IMR-90 (cell line): ENCODE data around the gene CAMK2G. TPM values are rescaled to one million over a fixed set of nuclear protein-coding genes. Genes with fewer than 3 reads are reported as not detected.
A peak's percentile ranks its signal among the peaks of the same experiment; 100 is the strongest.

ENCODE experiments used
- ATAC-seq: fragments of 200-7000 bp; cut with Tn5 transposase; 2 replicates; pipeline ENCODE4 v1.9.1; 2020; ENCODE audit warnings: low read depth, mild to moderate bottlenecking, moderate library complexity
- BruUV-seq: library from RNA; stranded (reverse); fragments of 400-500 nt; replicated peaks from 2 replicates; lab custom pipeline; 2021; lab: Mats Ljungman, UMichigan
- CTCF ChIA-PET: fragments of 300-600 bp; formaldehyde crosslinking; extraction: SDS; loops from one replicate; lab custom pipeline; 2021; ENCODE audit warnings: antibody characterized with exemption; lab: Yijun Ruan, JAX
- POLR2A ChIA-PET: fragments of 300-600 bp; sonication (Branson Sonifier 250); formaldehyde crosslinking; loops from one replicate; lab custom pipeline; 2022; ENCODE audit warnings: antibody characterized with exemption; ENCODE audit not compliant: unreplicated experiment; lab: Charles Lee
- DNase-seq: peaks from one replicate; pipeline ENCODE4 v3.0.0; 2013
- H2AFZ ChIP-seq: replicated peaks from 2 replicates; pipeline ENCODE3; 2013; ENCODE audit warnings: low read length, mild to moderate bottlenecking; ENCODE audit not compliant: poor library complexity
- H2AK5ac ChIP-seq: 2 replicates; pipeline ENCODE4 v1.6.1; 2013; ENCODE audit warnings: low read depth, low read length, inconsistent platforms
- H2AK9ac ChIP-seq: replicated peaks from 2 replicates; pipeline ENCODE3; 2013; ENCODE audit warnings: mild to moderate bottlenecking, low read depth, low read length, moderate library complexity; ENCODE audit not compliant: poor library complexity
- H2BK120ac ChIP-seq: 2 replicates; pipeline ENCODE4 v1.6.1; 2013; ENCODE audit warnings: low read depth, low read length, inconsistent platforms
- H2BK15ac ChIP-seq: 3 replicates; pipeline ENCODE4 v1.6.1; 2013; ENCODE audit warnings: low read depth, low read length, inconsistent platforms
- H2BK20ac ChIP-seq: 2 replicates; pipeline ENCODE4 v1.6.1; 2013; ENCODE audit warnings: low read depth, mild to moderate bottlenecking, inconsistent platforms, low read length, moderate library complexity
- H2BK5ac ChIP-seq: 2 replicates; pipeline ENCODE4 v1.6.1; 2013; ENCODE audit warnings: mild to moderate bottlenecking, low read depth, low read length, inconsistent platforms; ENCODE audit not compliant: poor library complexity, severe bottlenecking
- H3K14ac ChIP-seq: replicated peaks from 2 replicates; pipeline ENCODE4 v1.6.1; 2013; ENCODE audit warnings: low read depth, low read length, inconsistent platforms
- H3K18ac ChIP-seq: 2 replicates; pipeline ENCODE4 v1.6.1; 2013; ENCODE audit warnings: low read depth, low read length, control low read depth
- H3K23ac ChIP-seq: 2 replicates; pipeline ENCODE4 v1.6.1; 2013; ENCODE audit warnings: low read depth, low read length, inconsistent platforms
- H3K27ac ChIP-seq: 2 replicates; pipeline ENCODE4 v1.5.1; 2013; ENCODE audit warnings: mild to moderate bottlenecking, control low read depth, low read length; ENCODE audit not compliant: insufficient read depth
- H3K27me3 ChIP-seq: 2 replicates; pipeline ENCODE4 v1.6.1; 2013; ENCODE audit warnings: low read length; ENCODE audit not compliant: control insufficient read depth, insufficient read depth
- H3K36me3 ChIP-seq: 2 replicates; pipeline ENCODE4 v1.6.1; 2013; ENCODE audit warnings: low read length, mixed read lengths; ENCODE audit not compliant: control insufficient read depth, insufficient read depth
- H3K4ac ChIP-seq: 2 replicates; pipeline ENCODE4 v1.6.1; 2013; ENCODE audit warnings: low read depth, low read length, inconsistent platforms
- H3K4me1 ChIP-seq: 2 replicates; pipeline ENCODE4 v1.6.1; 2013; ENCODE audit warnings: low read length, mixed read lengths; ENCODE audit not compliant: control insufficient read depth, insufficient read depth
- H3K4me2 ChIP-seq: 2 replicates; pipeline ENCODE4 v1.6.1; 2013; ENCODE audit warnings: low read depth, mild to moderate bottlenecking, control low read depth, low read length, moderate library complexity
- H3K4me3 ChIP-seq: 2 replicates; pipeline ENCODE4 v1.5.1; 2013; ENCODE audit warnings: low read depth, mild to moderate bottlenecking, control low read depth, low read length, moderate library complexity; ENCODE audit not compliant: insufficient read depth
- H3K56ac ChIP-seq: 2 replicates; pipeline ENCODE4 v1.6.1; 2013; ENCODE audit warnings: low read length, inconsistent platforms; ENCODE audit not compliant: insufficient read depth; ENCODE audit errors: extremely low read depth
- H3K79me1 ChIP-seq, 2 experiments: 2 replicates each; pipeline ENCODE4 v1.6.1; 2013; ENCODE audit warnings: low read length in 2 of 2, inconsistent platforms in 1 of 2, low read depth in 1 of 2
- H3K9ac ChIP-seq: 2 replicates; pipeline ENCODE4 v1.6.1; 2013; ENCODE audit warnings: low read depth, low read length, control low read depth
- H3K9me1 ChIP-seq: 2 replicates; pipeline ENCODE4 v1.6.1; 2013; ENCODE audit warnings: low read length, inconsistent platforms; ENCODE audit not compliant: insufficient read depth
- H3K9me3 ChIP-seq: 2 replicates; pipeline ENCODE4 v1.6.1; 2013; ENCODE audit warnings: low read length; ENCODE audit not compliant: control insufficient read depth, insufficient read depth
- H4K20me1 ChIP-seq: 2 replicates; pipeline ENCODE4 v1.6.1; 2013; ENCODE audit warnings: low read length, inconsistent platforms; ENCODE audit not compliant: insufficient read depth
- H4K5ac ChIP-seq: 2 replicates; pipeline ENCODE4 v1.6.1; 2013; ENCODE audit warnings: mild to moderate bottlenecking, low read depth, low read length, control low read depth
- H4K8ac ChIP-seq, 2 experiments: 2 replicates each; pipeline ENCODE4 v1.6.1; 2013; ENCODE audit warnings: low read depth in 2 of 2, low read length in 2 of 2, control low read depth in 1 of 2, inconsistent platforms in 1 of 2
- H4K91ac ChIP-seq: 2 replicates; pipeline ENCODE4 v1.6.1; 2013; ENCODE audit warnings: low read depth, low read length, inconsistent platforms; ENCODE audit not compliant: insufficient read depth
- BHLHE40 ChIP-seq: fragments of 150-350 bp; IDR thresholded peaks from 2 replicates; pipeline ENCODE4 v1.6.1; 2016; ENCODE audit warnings: mild to moderate bottlenecking, low read depth, low read length
- CHD1 ChIP-seq: IDR thresholded peaks from 2 replicates; pipeline ENCODE4 v1.6.1; 2012; ENCODE audit warnings: low read depth, low read length, improper control_type of control experiment
- FOS ChIP-seq: fragments of 150-350 bp; IDR thresholded peaks from 2 replicates; pipeline ENCODE4 v1.6.1; 2016; ENCODE audit warnings: low read depth, low read length
- MAFK ChIP-seq: IDR thresholded peaks from 2 replicates; pipeline ENCODE4 v1.6.1; 2012; ENCODE audit warnings: low read depth, low read length, improper control_type of control experiment
- MAZ ChIP-seq: IDR thresholded peaks from 2 replicates; pipeline ENCODE4 v1.6.1; 2012; ENCODE audit warnings: low read depth, mild to moderate bottlenecking, low read length, improper control_type of control experiment, moderate library complexity, borderline replicate concordance
- MXI1 ChIP-seq: IDR thresholded peaks from 2 replicates; pipeline ENCODE4 v1.6.1; 2012; ENCODE audit warnings: low read depth, mild to moderate bottlenecking, low read length, moderate library complexity, borderline replicate concordance
- NFE2L2 ChIP-seq: fragments of 150-350 bp; IDR thresholded peaks from 2 replicates; pipeline ENCODE4 v1.6.1; 2016; ENCODE audit warnings: low read depth, mild to moderate bottlenecking, low read length
- RAD21 ChIP-seq: IDR thresholded peaks from 2 replicates; pipeline ENCODE4 v1.6.1; 2012; ENCODE audit warnings: low read length, improper control_type of control experiment
- RCOR1 ChIP-seq: IDR thresholded peaks from 2 replicates; pipeline ENCODE4 v1.6.1; 2012; ENCODE audit warnings: mild to moderate bottlenecking, low read length, improper control_type of control experiment; ENCODE audit not compliant: insufficient replicate concordance
- RFX5 ChIP-seq: IDR thresholded peaks from 2 replicates; pipeline ENCODE4 v1.8.0; 2012; ENCODE audit warnings: low read depth, mild to moderate bottlenecking, low read length, moderate library complexity
- SMC3 ChIP-seq: fragments of 150-350 bp; IDR thresholded peaks from 2 replicates; pipeline ENCODE4 v1.6.1; 2016; ENCODE audit warnings: low read depth, mild to moderate bottlenecking, antibody characterized with exemption, low read length, moderate library complexity
- WGBS, 2 experiments: methylation state at CpG; one replicate each; pipeline versions ENCODE4 v1.1.5 to v1.1.7; 2013; ENCODE audit warnings: missing lambda C conversion rate in 2 of 2; ENCODE audit not compliant: insufficient read length in 1 of 2; ENCODE audit errors: extremely low coverage in 2 of 2; 5-methylcytosine and 5-hydroxymethylcytosine counted together
- dilution Hi-C: fragments of 300-500 bp; cut with HindIII; formaldehyde crosslinking; loops from one replicate; pipeline ENCODE4 v1.14.3; 2018; ENCODE audit warnings: low sequenced_read_pairs; ENCODE audit not compliant: unreplicated experiment
- in situ Hi-C: fragments of 300-500 bp; cut with MboI; formaldehyde crosslinking; loops from 3 replicates; pipeline ENCODE4 v1.14.3; 2019; ENCODE audit warnings: low sequenced_read_pairs, inconsistent platforms, mixed read lengths
- intact Hi-C: fragments of 100-400 bp; cut with micrococcal nuclease; formaldehyde crosslinking; loops from 2 replicates; pipeline ENCODE4 v1.10.0; 2022
- polyA plus RNA-seq, 3 experiments: library from polyadenylated mRNA; depleted of rRNA; stranded (reverse); fragments of >200 nt; gene quantifications; 2 replicates each; pipeline ENCODE4 v1.2.3, GENCODE V29; 2012; ENCODE audit warnings: low replicate concordance in 1 of 3
- total RNA-seq: library from RNA; depleted of rRNA; stranded (reverse); fragments of >200 nt; gene quantifications from 2 replicates; pipeline ENCODE4 v1.2.3, GENCODE V29; 2012
- TF ChIP-seq, protein P1 (sequence below): fragments of 150-350 bp; IDR thresholded peaks from 2 replicates; pipeline ENCODE4 v1.6.1; 2016; ENCODE audit warnings: low read depth, mild to moderate bottlenecking, low read length, moderate library complexity, borderline replicate concordance

CAMK2G gene
- total and polyA plus RNA-seq, 2 of the 4 experiments (the other 2 are of a cell fraction): 20.4 to 25.4 TPM

DNA sequence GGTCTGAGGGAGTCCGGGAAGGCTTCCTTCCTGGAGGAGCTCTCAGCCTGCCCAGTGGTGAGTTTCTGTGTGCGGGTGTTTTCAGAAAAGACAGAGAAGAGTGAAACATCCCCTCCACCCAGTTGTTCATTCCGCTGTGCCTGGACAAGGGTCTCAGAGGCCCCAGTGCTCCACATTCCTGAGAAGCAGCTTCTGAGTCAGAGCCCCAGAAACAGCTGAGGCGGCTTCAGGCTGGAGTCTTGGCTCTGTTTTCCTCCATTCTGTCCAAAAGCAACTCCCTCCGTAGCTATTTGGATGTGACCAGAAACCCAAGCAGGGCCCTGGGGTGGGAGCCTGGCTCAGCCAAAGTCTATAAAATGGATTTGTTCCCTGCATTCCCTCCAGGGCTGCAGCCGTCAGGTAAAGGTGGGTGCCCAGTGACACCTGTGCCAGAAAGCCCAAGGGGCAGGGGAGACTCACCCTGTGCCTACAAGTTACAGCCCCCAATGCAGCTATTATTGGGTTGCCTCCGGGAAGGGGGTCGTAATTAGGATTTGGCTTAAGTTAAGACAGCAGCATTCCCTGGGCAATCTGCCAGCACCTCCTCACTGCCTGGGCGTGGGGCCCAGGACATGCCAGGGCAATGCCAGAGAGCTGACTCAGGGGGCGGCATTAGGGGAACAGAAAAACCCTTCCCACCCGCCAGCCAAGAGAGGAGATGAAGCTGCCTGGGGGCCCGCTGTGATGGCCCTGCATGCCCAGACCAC is 13.1 kb upstream of the CAMK2G start:
- POLR2A ChIA-PET: interaction anchor here (0.6 to 4.9 kb wide), 10 partner anchors 11 to 113 kb away, joined by 3 to 34 read pairs (median 6); partner anchors contain the start of gene PLAU
- CTCF ChIA-PET: interaction anchor here (0.6 to 5.0 kb wide), 7 partner anchors 18 to 223 kb away, joined by 3 to 38 read pairs (median 5); partner anchors contain the start of gene PLAU
- Histone ChIP-seq H2BK20ac (peak overlapping the region; percentile 99), H2AK5ac (peak overlapping the region; percentile 96), H3K56ac (peak overlapping the region; percentile 98), H3K27me3 (no peaks in the 10 kb centered on the region), H2AFZ (peak overlapping the region; percentile 80), H3K4me3 (no peak overlapping the region), H4K91ac (peak overlapping the region; percentile 98), H3K4ac (peak overlapping the region; percentile 99), H2BK5ac (peak overlapping the region; percentile 96), H3K14ac (peak overlapping the region; percentile 96), H2BK120ac (peak overlapping the region; percentile 99), H3K18ac (peak overlapping the region; percentile 71), H3K27ac (peak overlapping the region; percentile 88), H3K23ac (peak overlapping the region; percentile 97), H4K20me1 (no peaks in the 10 kb centered on the region; the same call in 1 of the 2 replicates), H2BK15ac (peak overlapping the region; percentile 87), H4K5ac (peak overlapping the region; percentile 89), H3K9ac (peak overlapping the region; percentile 73), H3K79me1 (peaks cover 6 to 37% of the 10 kb centered on the region in 2 experiments; a peak in 3 of 4 replicates), H3K4me2 (peak overlapping the region; percentile 53), H2AK9ac (peak overlapping the region; percentile 97), H3K36me3 (no peaks in the 10 kb centered on the region), H4K8ac (peak overlapping the region; percentile 85 to 95), H3K4me1 (peaks cover 35% of the 10 kb centered on the region), H3K9me1 (peaks cover 18% of the 10 kb centered on the region), H3K9me3 (no peaks in the 10 kb centered on the region)
- no TSS peak for BruUV-seq
- ATAC-seq: peak; percentile 63
- peak; percentile 86 for DNase-seq
- TF ChIP-seq RFX5 (no peak), MXI1 (no peak), MAZ (peak; percentile 53; the same call in 1 of the 2 replicates), FOS (peak; percentile 46), MAFK (peak; percentile 26; the same call in 1 of the 2 replicates), CHD1 (peak; percentile 56; the same call in 1 of the 2 replicates), SMC3 (peak; percentile 30), RCOR1 (no peak), RAD21 (peak; percentile 25), NFE2L2 (no peak), BHLHE40 (peak; percentile 19; the same call in 1 of the 2 replicates)
- TF ChIP-seq, protein P1, sequence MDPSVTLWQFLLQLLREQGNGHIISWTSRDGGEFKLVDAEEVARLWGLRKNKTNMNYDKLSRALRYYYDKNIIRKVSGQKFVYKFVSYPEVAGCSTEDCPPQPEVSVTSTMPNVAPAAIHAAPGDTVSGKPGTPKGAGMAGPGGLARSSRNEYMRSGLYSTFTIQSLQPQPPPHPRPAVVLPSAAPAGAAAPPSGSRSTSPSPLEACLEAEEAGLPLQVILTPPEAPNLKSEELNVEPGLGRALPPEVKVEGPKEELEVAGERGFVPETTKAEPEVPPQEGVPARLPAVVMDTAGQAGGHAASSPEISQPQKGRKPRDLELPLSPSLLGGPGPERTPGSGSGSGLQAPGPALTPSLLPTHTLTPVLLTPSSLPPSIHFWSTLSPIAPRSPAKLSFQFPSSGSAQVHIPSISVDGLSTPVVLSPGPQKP: no peak
- in situ Hi-C loops: loop anchor here (5.0 kb wide), 2 partner anchors 50 to 195 kb away; no protein-coding TSS in a partner anchor
- 0% methylated on average over 2 of the region's 12 CpGs; no CpG with 5 or more reads in 1 of the 2 experiments for WGBS, 2 experiments
- intact Hi-C loops: loop anchor here (1.0 to 2.0 kb wide), 3 partner anchors 20 to 347 kb away; partner anchors contain the start of gene VCL
- dilution Hi-C loops: no loop called here
